HG03066 (cell line): Measurements from ENCODE around the gene HOXD3.

Source experiments
- ATAC-seq: cut with Tn5 transposase; IDR thresholded peaks from one replicate; pipeline ENCODE4 v1.9.1; 2021; ENCODE audit warnings: low read depth; ENCODE audit not compliant: unreplicated experiment

HOXD3 gene

DNA sequence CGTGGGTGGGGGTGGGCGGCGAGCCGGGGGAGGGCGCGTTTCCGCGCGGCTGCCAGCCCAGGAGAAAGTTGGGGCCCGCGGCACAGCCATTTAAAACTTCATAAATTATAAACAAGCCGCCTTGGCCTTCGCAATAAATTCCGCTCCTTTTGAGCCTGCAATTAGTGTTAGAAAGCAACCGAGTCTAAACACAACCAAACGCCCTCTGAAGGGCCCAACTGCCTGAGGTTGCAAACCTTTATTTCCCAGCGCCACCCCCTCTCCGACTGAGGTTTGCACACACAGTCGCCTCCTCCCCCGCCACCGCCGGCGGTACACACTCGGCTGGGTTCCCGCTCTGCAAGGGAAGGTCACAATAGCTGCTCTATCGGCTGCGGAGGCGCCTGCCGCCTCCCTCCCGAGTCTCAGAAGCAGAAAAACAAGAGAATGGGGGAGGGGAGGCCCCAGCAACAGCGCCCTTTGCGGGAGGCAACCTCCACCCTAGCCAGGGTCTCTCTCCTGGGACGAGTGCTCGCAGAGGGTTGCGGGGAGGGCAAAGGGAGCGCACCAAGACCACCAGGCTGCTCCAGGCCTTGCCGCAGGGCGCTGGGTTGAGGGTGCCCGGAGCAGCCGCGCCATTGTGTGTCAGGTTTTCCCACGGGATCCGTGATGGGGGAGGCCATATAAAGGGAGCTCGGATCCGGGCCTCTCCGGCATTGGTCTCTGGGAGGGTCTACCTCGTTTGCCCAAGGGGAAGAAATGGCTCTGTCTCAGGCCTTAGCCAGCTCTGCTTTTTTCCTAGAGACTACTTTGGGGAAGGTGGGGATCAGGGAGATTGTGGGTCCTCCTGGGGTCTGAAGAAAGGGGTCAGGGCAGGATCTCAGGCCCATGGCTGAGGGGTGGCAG lies 18.0 kb downstream of the HOXD3 start:
- ATAC-seq = no peak

DNA sequence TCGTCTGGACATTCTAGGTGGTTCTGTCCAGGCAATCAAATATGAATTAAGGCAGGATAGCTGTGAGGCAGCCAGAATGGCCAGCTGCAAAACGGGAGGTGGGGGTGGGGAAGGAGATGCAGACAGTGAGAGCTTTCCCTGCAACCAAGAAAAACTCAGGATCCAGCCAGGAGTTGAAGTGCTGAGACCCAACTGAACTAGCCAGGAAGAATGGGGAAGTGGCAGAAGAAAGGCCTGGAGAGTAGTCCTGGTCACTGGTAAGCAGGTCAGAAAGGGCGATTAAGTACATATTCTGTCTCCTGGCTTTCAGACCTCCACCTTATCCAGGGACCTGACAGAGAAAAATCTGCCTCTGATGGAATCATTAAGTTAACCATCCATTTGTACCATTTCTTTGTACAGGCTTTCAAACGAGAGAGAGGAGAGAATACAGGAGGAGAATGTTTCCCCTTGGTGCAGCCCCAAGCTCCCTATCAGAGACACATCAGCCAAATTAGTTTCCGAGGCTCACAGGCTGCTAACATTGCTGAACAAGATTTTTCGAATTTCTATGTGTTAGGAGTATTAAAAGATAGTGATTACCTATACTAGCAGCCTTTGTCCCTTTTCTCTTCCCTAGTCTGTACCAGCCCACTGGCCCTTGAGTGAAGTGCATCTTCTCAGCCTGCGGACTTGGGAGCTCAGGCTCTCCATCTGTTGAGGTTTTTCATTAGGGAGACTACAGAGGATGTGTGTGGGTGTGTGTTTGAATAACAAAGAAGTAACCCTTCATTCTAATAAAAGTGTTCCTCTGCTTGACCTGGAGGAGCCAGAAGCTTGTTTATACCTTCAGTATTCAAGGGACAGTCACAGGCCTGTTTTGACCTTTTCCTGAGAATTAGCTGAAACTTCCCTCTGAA lies 18.9 kb downstream of the HOXD3 start:
- no peak for ATAC-seq

- no peak for ATAC-seq
These were observed 20.5 kb downstream of the HOXD3 start for GRCh38 chr2:176177580-176178037.

GRCh38 chr2:176178038-176178756 lies 21.1 kb downstream of the HOXD3 start:
- no peak for ATAC-seq

DNA sequence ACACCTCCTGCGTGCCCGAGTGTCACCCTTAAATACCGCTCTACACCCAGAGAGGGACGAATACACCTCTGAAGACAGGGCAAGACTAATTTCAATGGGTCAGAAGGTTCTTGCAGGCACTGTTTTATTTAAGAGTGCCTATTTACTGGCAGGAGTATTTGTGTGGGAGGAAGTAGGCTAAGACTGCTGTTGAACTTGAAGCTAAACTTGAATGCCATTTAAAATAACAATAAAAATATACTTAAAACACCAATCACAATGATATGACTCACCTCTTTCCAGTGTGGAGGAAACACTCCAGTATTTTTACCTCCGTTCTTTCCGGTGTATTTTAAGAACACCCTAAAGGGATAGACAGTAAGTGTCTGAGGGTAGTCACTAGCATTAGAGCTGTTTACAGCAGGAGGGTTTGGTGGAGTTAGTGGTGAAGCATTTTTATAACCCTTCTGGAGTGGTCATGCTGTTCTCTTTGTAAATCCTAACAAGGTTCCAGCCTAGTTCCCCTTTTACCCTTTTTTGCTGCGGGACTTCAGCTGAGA lies 21.7 kb downstream of the HOXD3 start:
- ATAC-seq = no peak

DNA sequence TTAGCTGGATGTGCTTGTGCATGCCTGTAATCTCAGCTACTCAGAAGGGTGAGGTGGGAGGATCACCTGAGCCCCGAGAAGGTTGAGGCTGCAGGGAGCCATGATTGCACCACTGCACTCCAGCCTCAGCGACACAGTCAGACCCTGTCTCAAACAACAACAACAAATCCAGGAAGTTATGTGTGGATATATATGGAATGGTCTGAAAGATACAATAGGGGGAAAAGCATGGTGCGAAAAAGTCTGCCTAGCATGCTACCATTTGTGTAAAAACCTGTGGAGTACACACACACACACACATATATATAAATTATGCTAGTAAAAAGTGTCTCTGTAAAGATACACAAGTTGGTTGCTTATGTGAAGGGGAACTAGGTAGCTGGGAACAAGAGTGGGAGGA lies 24.4 kb downstream of the HOXD3 start:
- ATAC-seq = no peak

DNA sequence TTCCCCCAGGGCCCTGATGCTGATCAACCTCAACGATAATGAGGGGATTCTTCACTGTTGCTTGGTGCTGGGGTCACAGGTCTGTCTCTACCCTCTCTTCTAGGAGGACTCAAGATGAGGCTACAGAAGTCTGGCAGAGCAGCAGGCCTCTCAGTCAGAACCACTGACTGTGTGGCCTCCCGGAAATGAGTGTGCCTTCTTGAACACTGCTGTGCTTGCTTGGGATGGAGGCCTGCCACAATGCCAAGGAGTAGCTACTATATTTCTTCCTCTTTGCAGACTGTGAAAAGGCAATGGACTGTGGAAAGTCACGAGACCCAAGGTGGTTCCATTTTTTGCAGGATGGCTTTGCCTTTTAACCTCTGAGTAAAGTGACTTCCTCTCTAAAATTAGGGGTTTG lies 25.6 kb downstream of the HOXD3 start:
- ATAC-seq = no peak

- no peak for ATAC-seq
These were observed 27.6 kb downstream of the HOXD3 start for GRCh38 chr2:176184749-176185148.

DNA sequence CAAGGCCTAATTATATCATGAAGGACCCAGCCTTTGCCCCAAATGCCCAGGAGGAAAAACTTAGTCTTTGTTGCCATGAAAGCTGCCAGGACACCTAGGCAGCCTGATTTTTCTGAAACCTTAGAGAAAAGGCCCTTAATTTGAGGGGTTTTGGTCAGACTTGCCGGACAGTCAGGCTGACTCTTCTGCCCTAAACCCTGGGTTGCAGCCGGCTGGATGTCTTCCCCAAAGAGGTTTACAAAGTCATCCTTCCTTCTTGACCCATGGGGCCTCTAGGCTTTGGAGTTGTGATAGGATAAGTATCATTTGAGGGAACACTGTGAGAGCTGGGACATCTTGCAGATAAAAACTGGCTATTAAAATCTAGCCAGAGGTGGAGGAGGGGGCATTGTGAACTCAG lies 28.9 kb downstream of the HOXD3 start:
- ATAC-seq = no peak

- no peak for ATAC-seq
These were observed 30.2 kb downstream of the HOXD3 start for GRCh38 chr2:176187200-176187898.

DNA sequence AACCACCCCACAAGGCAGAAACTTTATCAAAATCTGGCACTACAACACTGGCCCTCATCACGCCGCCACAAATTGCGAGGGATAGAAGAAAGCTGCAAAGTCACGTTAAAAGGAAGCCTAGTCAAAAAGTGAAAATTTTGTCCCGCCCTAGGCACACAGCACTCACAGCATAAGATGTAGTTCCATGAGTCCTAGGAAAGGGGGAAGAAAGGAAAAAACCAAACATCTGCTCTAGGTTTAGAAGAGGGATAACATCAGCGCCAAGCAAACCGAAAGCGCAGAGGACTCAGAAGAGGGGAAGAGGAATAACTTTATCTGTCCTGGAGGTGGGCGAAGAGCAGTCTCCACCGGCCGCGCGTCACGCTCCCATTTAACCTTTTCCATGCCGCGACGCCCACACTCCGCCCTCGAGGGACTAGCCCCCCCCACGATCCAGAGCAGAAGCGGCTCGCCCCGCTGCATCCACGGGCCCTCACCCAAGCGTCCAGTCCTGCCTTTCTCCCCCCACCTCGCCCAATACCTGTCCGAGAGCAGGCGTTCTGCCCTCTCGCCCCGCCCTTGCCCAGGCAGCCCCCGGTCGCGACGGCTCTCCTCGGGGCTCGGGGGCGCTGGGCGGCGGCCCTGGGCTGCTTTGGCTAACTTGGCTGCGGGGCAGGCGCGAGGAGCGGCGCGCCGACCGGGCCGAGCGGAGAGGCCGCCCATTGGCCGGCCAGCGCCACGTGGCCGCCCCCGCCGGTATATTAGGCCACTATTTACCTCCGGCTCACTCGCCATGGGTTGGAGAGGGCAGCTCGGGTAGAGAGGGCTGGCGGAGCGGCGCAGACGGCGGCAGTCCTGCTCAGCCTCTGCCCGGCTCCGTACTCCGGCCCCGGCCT lies 31.0 kb downstream of the HOXD3 start, which contains the start of gene HOXD1:
TSS of gene HOXD1 (plus strand) at position 770 of the 875 bp plus-strand sequence. CDS start 134 bp downstream, outside the sequence.
- ATAC-seq = no peak

GRCh38 chr2:176188774-176189680 lies 31.9 kb downstream of the HOXD3 start:
- no peak for ATAC-seq

GRCh38 chr2:176189681-176190641 lies 32.9 kb downstream of the HOXD3 start:
- ATAC-seq = no peak

GRCh38 chr2:176192351-176192750 lies 35.2 kb downstream of the HOXD3 start:
- ATAC-seq = no peak

DNA sequence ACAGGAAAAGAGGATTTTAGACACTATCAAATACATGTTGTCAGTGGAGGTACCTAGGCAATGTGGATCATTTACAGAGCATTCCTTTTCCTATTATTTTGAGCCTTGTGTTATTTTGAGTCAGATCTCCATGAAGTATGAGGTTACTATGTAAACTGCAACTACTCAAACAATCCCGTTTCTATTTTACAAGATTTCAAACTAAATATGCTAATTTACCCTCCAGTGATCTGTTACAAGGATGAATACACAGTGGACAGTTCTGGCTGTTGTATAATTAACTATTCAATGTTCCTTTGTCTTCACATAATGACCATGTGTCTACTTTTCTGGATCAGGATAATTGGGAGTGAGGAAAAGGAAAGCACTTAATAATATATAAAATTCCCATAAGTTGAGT lies 35.9 kb downstream of the HOXD3 start:
- ATAC-seq = no peak

DNA sequence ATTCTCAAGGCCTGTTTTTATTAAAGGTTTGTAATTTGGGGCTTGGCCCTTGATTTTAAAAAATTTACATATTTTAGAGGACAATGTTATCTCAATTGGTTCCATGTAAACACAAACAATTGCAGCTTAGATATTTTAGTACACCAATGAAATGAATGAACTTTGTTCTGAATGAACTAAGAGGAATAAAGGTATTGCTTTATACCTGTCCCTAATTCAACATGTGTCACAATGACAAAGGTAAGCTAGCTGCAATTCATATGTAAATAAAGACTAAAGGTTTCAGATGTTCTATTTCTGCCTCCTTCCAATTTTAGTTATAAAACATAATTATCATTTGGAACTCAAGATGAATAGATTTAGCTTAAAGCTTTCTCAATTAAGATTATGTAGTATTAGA lies 42.8 kb downstream of the HOXD3 start:
- no peak for ATAC-seq

DNA sequence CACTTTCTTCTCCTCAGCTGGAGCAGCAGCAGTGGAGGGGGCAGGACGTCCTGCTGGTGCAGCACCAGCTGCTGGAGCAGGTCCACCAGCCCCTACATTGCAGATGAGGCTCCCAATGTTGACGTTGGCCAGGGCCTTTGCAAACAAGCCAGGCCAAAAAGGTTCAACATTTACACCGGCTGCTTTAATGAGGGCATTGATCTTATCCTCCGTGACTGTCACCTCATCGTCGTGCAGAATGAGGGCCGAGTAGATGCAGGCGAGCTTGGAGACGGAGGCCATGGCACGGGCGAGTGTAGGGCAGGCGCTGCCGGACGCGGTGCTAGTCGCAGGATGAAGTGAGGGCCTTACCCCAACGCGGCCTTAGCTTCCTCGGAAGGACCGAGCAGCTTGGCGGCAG lies 43.9 kb downstream of the HOXD3 start:
- ATAC-seq = no peak
